K562 (cell line): ENCODE measurements around the gene PIK3CG. TPM values are rescaled to one million over a fixed set of nuclear protein-coding genes. Genes with fewer than 3 reads are reported as not detected.

Source experiments
- ATAC-seq: fragments of 200-7000 bp; cut with Tn5 transposase; 3 replicates; pipeline ENCODE4 v1.9.1; 2020; ENCODE audit warnings: moderate library complexity
- BruUV-seq: library from RNA; stranded (reverse); fragments of 400-500 nt; replicated peaks from 2 replicates; lab custom pipeline; 2021; lab: Mats Ljungman, UMichigan
- CTCF ChIA-PET: fragments of 300-600 bp; formaldehyde crosslinking; extraction: SDS; loops from one replicate; lab custom pipeline; 2021; ENCODE audit warnings: low intra/inter-chr PET ratio; lab: Yijun Ruan, JAX
- POLR2A ChIA-PET: fragments of 300-600, 350-650 bp; sonication (Branson Sonifier 250); formaldehyde crosslinking; extraction: SDS; loops from one replicate; lab custom pipeline; 2021; ENCODE audit warnings: antibody characterized with exemption, inconsistent platforms; lab: Yijun Ruan, JAX
- DNase-seq, 4 experiments: peaks; one replicate each; pipeline versions ENCODE4 v3.0.0 to v3.0.0-alpha.2; 2011 to 2018; ENCODE audit warnings: low spot score in 3 of 4, mixed read lengths in 3 of 4; ENCODE audit errors: extremely low read depth in 1 of 4
- FAIRE-seq: peaks from 2 replicates; lab custom pipeline; 2011; peaks lifted over from hg19 to GRCh38; lab: Jason Lieb, UNC
- H2AFZ ChIP-seq: 2 replicates; pipeline ENCODE4 v1.6.0; 2011; ENCODE audit warnings: low read depth, low read length, control low read depth, inconsistent platforms
- H3K27ac ChIP-seq: fragments of 200-600 bp; 3 replicates; pipeline ENCODE4 v1.8.0; 2011; ENCODE audit warnings: low read depth, mild to moderate bottlenecking, control low read depth, inconsistent platforms, low read length, moderate library complexity, mixed read lengths; ENCODE audit errors: extremely low read depth
- H3K27me3 ChIP-seq, 2 experiments: fragments of 300-600 bp in 1 of 2; 2 replicates in 1 of 2; 3 replicates in 1 of 2; pipeline versions ENCODE4 v1.6.0 to v1.8.0; 2011; ENCODE audit warnings: inconsistent platforms in 2 of 2, low read length in 2 of 2, mild to moderate bottlenecking in 1 of 2, mixed read lengths in 1 of 2, moderate library complexity in 1 of 2; ENCODE audit not compliant: control insufficient read depth in 2 of 2, insufficient read depth in 2 of 2
- H3K36me3 ChIP-seq: fragments of 300-600 bp; 3 replicates; pipeline ENCODE4 v1.8.0; 2011; ENCODE audit warnings: mild to moderate bottlenecking, low read length, inconsistent platforms; ENCODE audit not compliant: control insufficient read depth, insufficient read depth
- H3K4me1 ChIP-seq, 2 experiments: fragments of 200-600 bp in 1 of 2; replicated peaks in 1 of 2; 2 replicates in 1 of 2; 3 replicates in 1 of 2; pipeline versions ENCODE4 v1.5.1 to v1.8.0; 2011; ENCODE audit warnings: inconsistent platforms in 2 of 2, low read length in 2 of 2, mild to moderate bottlenecking in 1 of 2, mixed read lengths in 1 of 2, moderate library complexity in 1 of 2; ENCODE audit not compliant: control insufficient read depth in 2 of 2, insufficient read depth in 2 of 2
- H3K4me2 ChIP-seq: 2 replicates; pipeline ENCODE4 v1.6.1; 2011; ENCODE audit warnings: low read length, control low read depth, inconsistent platforms, mixed read lengths; ENCODE audit not compliant: insufficient read depth
- H3K4me3 ChIP-seq: fragments of 200-600 bp; sonication (generic), shearing (Covaris generic); 2 replicates; pipeline ENCODE4 v1.5.1; 2016; ENCODE audit warnings: control low read depth, inconsistent platforms
- H3K79me2 ChIP-seq: fragments of 200-600 bp; 3 replicates; pipeline ENCODE4 v1.8.0; 2011; ENCODE audit warnings: low read length, inconsistent platforms; ENCODE audit not compliant: control insufficient read depth, insufficient read depth
- H3K9ac ChIP-seq, 2 experiments: 2 replicates each; pipeline versions ENCODE4 v1.6.0 to v1.6.1; 2011; ENCODE audit warnings: low read depth in 2 of 2, low read length in 2 of 2, control low read depth in 1 of 2, inconsistent platforms in 1 of 2, mild to moderate bottlenecking in 1 of 2, mixed read lengths in 1 of 2; ENCODE audit not compliant: insufficient read depth in 1 of 2
- H3K9me1 ChIP-seq: one replicate; pipeline ENCODE4 v1.6.0; 2011; ENCODE audit warnings: inconsistent platforms, mild to moderate bottlenecking, low read length, moderate library complexity; ENCODE audit not compliant: control insufficient read depth, insufficient read depth
- H3K9me3 ChIP-seq: replicated peaks from 2 replicates; pipeline ENCODE4 v1.5.1; 2011; ENCODE audit warnings: low read depth, low read length, inconsistent platforms; ENCODE audit not compliant: control insufficient read depth, insufficient read depth
- H4K20me1 ChIP-seq: replicated peaks from 2 replicates; pipeline ENCODE4 v1.6.1; 2011; ENCODE audit warnings: low read length, inconsistent platforms, mixed read lengths; ENCODE audit not compliant: control insufficient read depth, insufficient read depth
- HLTF ChIP-seq: fragments of 450-650 bp; IDR thresholded peaks from 2 replicates; pipeline ENCODE4 v1.6.1; 2016
- MTA1 ChIP-seq: fragments of 450-650 bp; IDR thresholded peaks from 2 replicates; pipeline ENCODE4 v1.6.1; 2017; ENCODE audit warnings: borderline replicate concordance
- PBX2 ChIP-seq, 2 experiments: IDR thresholded peaks in 1 of 2; conservative IDR thresholded peaks in 1 of 2; 2 replicates each; pipeline ENCODE4 v1.6.1; 2016; ENCODE audit warnings: low read depth in 2 of 2, mild to moderate bottlenecking in 1 of 2, missing compliant biosample characterization in 1 of 2, missing genetic modification characterization in 1 of 2, moderate library complexity in 1 of 2
- PKNOX1 ChIP-seq: fragments of 450-650 bp; IDR thresholded peaks from 2 replicates; pipeline ENCODE4 v1.6.1; 2016
- PML ChIP-seq: IDR thresholded peaks from 2 replicates; pipeline ENCODE4 v1.6.1; 2012; ENCODE audit warnings: low read length, inconsistent platforms
- SAFB2 ChIP-seq: fragments of 200-400 bp; formaldehyde crosslinking; IDR thresholded peaks from 2 replicates; pipeline ENCODE4 v1.6.1; 2018; ENCODE audit warnings: borderline replicate concordance, low read length, low read depth, moderate library complexity; ENCODE audit not compliant: severe bottlenecking
- ZNF592 ChIP-seq: fragments of 450-650 bp; IDR thresholded peaks from 2 replicates; pipeline ENCODE4 v1.6.1; 2017; ENCODE audit warnings: antibody characterized with exemption, mild to moderate bottlenecking
- in situ Hi-C: fragments of 300-500 bp; cut with MboI; formaldehyde crosslinking; loops from 4 replicates; pipeline ENCODE4 v1.15.0; 2018; ENCODE audit warnings: inconsistent platforms, mixed read lengths
- intact Hi-C: fragments of 100-400 bp; cut with micrococcal nuclease; formaldehyde crosslinking; loops from 2 replicates; pipeline ENCODE4 v1.14.2; 2022
- polyA plus RNA-seq, 8 experiments: library from polyadenylated mRNA; depleted of rRNA in 4 of 8; stranded (reverse) in 5 of 8; unstranded in 3 of 8; fragments of >200 nt; fragmentation: Nextera tagmentation in 2 of 8; fragmentation: Illumina TruSeq in 1 of 8; extraction: Ambion mirVana in 2 of 8; extraction: Trizol in 1 of 8; gene quantifications; 2 replicates each; pipeline versions ENCODE4 v1.2.1 to v1.2.3, GENCODE V29; 2011 to 2014; ENCODE audit warnings: inconsistent platforms in 1 of 8, missing spikeins in 1 of 8
- total RNA-seq, 7 experiments: library from RNA; depleted of rRNA in 6 of 7; stranded (reverse); fragments of >200 nt in 6 of 7; fragmentation: Illumina TruSeq in 2 of 7; extraction: Trizol in 2 of 7; gene quantifications; 2 replicates each; pipeline versions ENCODE4 v1.2.1 to v1.2.3, GENCODE V29; 2011 to 2021; ENCODE audit warnings: low replicate concordance in 1 of 7
- TF ChIP-seq, protein P1 (sequence below): fragments of 250-450 bp; sonication (Bioruptor Pico); IDR thresholded peaks from 2 replicates; pipeline ENCODE4 v1.5.0; 2021; ENCODE audit warnings: mild to moderate bottlenecking, borderline replicate concordance

The PIK3CG gene
- total and polyA plus RNA-seq, 9 of the 15 experiments (the other 6 are each of a cell fraction or from before 2014, with no cell fraction given), result 5.3 to 42.5 (median 29.0) TPM

- no peak for TF ChIP-seq PBX2 (CRISPR knock-in tag; IDR thresholded peaks at IDR 0.05; ENCODE audit: low read depth)
- peak; percentile 85 for TF ChIP-seq PBX2 (tag; conservative IDR thresholded peaks at IDR 0.05; ENCODE audit: low read depth)
- TF ChIP-seq, all 486 proteins: peak for 12
These were observed 44.5 kb upstream of the PIK3CG start (continued) for GRCh38 chr7:106820321-106821217.

DNA sequence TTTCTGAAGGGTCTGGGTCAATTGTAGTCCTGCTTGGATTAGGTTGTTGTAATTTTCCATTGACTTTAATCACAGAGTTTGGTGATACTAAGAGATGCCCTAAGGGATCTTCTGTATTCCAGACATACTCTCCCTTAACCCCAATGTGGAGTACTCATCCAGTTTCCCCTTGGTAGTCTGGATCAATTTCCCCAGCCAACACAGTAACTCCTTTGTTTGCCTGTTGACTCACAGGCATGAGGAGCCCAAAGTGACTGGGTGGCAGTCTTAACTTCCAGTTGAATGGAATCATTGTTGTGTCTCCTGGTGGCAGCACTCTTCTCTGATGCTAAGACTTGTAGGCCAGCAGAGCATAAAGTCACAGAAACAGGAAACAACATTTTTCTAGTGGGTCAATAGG is 41.5 kb upstream of the PIK3CG start:
- CTCF ChIA-PET, result no interaction called here
- intact Hi-C loops (no loop called here), in situ Hi-C loops (no loop called here)
- no peaks in the 10 kb centered on the region for H3K4me1 ChIP-seq
- no peak overlapping the region for H3K4me3 ChIP-seq
- POLR2A ChIA-PET, result no interaction called here
- H4K20me1 ChIP-seq, result no peaks in the 10 kb centered on the region
- no peak for DNase-seq
- no peaks in the 10 kb centered on the region for H3K36me3 ChIP-seq
- ATAC-seq, result no peak
- no peaks in the 10 kb centered on the region for H3K27me3 ChIP-seq
- H3K79me2 ChIP-seq, result no peaks in the 10 kb centered on the region
- no peak overlapping the region for H2AFZ ChIP-seq
- no peaks in the 10 kb centered on the region for H3K9me1 ChIP-seq
- H3K9ac ChIP-seq, result no peak overlapping the region
- BruUV-seq, result no TSS peak
- no peak overlapping the region for H3K27ac ChIP-seq
- FAIRE-seq, result no peak
- no peaks in the 10 kb centered on the region for H3K9me3 ChIP-seq
- no peak overlapping the region for H3K4me2 ChIP-seq
- TF ChIP-seq, protein P1, sequence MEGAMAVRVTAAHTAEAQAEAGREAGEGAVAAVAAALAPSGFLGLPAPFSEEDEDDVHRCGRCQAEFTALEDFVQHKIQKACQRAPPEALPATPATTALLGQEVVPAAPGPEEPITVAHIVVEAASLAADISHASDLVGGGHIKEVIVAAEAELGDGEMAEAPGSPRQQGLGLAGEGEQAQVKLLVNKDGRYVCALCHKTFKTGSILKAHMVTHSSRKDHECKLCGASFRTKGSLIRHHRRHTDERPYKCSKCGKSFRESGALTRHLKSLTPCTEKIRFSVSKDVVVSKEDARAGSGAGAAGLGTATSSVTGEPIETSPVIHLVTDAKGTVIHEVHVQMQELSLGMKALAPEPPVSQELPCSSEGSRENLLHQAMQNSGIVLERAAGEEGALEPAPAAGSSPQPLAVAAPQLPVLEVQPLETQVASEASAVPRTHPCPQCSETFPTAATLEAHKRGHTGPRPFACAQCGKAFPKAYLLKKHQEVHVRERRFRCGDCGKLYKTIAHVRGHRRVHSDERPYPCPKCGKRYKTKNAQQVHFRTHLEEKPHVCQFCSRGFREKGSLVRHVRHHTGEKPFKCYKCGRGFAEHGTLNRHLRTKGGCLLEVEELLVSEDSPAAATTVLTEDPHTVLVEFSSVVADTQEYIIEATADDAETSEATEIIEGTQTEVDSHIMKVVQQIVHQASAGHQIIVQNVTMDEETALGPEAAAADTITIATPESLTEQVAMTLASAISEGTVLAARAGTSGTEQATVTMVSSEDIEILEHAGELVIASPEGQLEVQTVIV (CRISPR knock-in tag), result no peak
- no peak for TF ChIP-seq HLTF
- no peak for TF ChIP-seq PKNOX1
- no peak for TF ChIP-seq MTA1
- no peak for TF ChIP-seq SAFB2
- no peak for TF ChIP-seq PML
- TF ChIP-seq ZNF592, result no peak
